Dermis microvascular lymphatic vessel endothelial cell (primary cell): Measurements from ENCODE around the gene FAM177B. TPM values are rescaled to one million over a fixed set of nuclear protein-coding genes. Genes with fewer than 3 reads are reported as not detected.

Experiments used
- DNase-seq, 2 donors: peaks; one replicate each; pipeline versions ENCODE4 v3.0.0 to v3.0.0-alpha.2; 2010; ENCODE audit warnings: low read depth in 2 of 2
- total RNA-seq: library from RNA; depleted of rRNA; stranded (reverse); fragments of >200 nt; gene quantifications from 2 replicates; pipeline ENCODE4 v1.2.1, GENCODE V29; 2014

Gene FAM177B
- not detected in 2 replicates for total RNA-seq

- DNase-seq: no peak
Observed at GRCh38 chr1:222736972-222737371, at the start of gene FAM177B. Gene FAM177B (plus strand): TSS chr1:222737202. CDS start chr1:222746546, 9,344 bp downstream.

DNA sequence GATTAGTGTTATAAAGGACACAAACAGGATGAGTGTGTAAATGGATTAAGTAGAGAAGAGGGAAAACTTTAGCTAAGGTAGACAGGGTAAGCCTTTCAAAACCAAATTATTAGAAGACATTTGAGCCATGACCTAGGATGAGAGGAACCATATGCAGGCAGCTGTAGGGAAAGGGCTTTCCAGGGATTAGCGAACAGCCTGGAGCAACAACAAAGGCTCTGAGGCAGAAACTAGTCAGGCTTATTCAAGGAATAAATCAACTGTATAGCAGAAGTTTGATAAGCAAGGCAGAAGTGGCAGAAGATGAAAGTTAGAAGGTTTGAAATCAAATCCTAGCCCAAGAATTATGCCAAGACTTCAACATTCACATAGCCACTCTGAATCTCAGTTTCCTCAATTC, 46.0 kb upstream of the FAM177B start:
- no peak for DNase-seq

DNA sequence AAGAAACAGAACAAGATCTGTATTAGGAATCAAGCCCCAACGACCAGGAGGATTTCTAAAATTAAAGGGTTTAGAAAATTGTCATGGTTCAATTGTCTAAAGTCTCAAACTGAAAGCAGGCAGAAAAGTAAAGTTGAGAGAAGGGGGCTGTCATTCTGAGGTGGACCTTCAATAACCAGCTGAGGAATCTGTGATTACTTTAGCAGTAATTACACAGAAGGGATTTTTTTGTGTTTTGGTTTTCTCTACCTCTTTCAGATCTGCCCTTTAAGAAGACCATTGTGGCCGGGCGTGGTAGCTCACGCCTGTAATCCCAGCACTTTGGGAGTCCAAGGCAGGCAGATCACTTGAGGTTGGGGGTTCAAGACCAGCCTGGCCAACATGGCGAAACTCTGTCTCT, 42.1 kb upstream of the FAM177B start:
- DNase-seq: no peak

DNA sequence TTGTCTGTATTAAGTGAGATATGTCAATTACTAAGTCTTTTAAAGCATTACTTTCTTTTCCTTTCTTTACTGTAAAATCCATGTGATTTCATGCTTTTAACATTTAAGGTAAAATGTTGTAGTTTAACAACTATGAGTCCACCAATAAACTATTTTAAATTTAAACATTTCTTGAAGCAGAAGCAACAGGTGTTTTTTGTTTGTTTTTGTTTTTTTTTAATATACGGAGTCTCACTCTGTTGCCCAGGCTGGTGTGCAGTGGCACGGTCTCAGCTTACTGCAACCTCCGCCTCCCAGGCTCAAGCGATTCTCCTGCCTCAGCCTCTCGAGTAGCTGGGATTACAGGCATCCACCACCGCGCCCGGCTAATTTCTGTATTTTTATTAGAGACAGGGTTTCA, 40.3 kb upstream of the FAM177B start:
- DNase-seq: no peak

- no peak for DNase-seq
Observed at GRCh38 chr1:222697203-222697602, 39.8 kb upstream of the FAM177B start.

- DNase-seq: no peak
Observed at GRCh38 chr1:222697826-222698225, 39.2 kb upstream of the FAM177B start.

DNA sequence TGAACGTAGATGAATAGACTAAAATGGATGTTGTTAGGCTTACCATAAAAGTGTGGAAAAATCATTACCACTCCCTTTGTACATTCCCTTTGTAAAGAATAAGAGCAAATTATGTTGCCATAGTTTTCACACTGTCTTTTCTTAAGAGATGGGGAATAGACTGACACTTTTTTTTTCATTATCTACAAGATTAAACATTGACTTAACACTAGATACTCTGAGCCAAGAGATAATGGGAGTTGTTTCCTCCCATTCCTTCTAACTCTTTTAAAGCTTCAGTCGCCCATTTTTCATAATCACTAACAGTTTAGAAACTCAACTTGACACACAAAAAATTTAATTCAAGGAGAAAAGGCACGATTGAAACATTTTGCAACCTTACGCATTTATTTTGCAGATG, 34.8 kb upstream of the FAM177B start:
- DNase-seq: no peak

DNA sequence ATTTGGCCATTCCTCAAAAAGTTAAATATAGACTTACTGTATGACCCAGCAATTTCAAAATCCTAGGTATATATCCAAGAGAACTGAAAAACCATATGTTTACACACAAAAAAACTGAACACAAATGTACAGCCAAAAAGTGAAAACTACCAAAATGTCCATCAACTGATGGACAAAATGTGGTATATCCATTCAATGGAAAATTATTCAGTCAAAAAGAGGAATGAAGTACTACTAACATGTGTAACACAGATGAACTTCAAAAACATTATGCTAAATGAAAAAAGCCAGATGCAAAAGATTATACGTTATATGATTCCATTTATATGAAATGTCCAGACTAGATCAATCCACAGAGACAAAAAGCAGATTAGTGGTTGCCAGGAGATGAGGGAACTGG, 32.7 kb upstream of the FAM177B start:
- DNase-seq: no peak

DNA sequence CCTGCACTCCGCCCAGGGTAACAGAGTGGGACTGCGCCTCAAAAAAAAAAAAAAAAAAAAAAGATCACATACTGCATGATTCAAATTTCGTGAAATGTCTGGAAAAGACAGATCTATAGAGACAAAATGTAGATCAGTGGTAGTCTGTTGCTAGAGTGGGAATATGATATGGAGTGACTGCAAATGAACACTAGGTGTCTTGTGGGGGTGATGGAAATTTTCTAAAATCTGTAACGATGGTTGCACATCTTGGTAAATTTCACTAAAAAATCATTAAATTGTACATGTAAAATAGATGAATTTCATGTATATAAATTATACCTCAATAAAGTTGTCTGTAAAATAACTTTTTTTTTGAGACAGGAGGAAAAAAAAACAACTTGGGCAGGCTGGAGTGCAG, 30.2 kb upstream of the FAM177B start:
- no peak for DNase-seq

GRCh38 chr1:222709700-222710153, 27.3 kb upstream of the FAM177B start:
- DNase-seq: no peak

DNA sequence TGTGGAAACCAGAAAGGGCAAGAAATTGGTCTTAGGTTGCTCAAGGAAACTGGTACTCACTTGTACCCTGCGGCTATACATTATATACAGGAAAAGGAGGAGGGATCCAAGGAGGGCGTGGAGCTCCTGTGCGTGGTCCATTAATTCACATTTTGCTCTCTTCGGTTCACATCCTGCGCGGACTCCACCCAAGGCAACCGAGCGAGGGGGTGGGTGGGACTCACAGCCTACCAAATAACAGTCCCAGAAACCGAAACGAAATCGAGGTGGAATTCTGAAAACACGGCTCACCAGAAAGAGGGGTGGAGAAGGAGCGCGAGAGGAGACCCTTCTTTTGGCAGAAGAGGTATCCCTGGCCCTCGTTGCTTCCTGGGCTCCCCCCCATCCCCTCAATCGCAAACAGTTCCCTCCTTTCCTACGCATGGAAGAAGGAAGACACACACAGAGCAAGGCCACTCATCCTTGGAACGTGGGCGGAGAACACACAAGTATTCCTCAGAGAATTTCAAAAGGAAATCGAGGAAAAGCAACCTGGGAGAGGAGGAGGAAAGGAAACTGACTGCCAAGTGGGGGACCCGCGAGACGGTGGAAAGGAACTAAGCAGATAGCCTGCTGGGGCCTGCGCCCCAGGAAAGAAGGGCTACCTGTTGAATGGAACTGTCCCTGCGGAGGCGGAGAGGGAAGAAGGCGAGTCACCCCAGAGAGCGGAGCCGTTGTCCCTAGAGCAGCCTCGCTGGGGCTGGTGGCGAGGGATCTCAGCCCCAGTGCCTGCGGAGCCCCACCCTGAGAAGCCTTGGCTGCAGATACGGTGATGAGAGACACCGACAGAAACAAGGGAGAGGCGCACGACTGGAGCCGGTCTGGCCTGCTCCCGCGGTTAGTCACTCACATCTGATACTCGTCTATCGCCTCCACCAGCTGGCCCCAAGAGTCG, 25.4 kb upstream of the FAM177B start:
- DNase-seq: peak; percentile 16 to 68

- DNase-seq: peak; percentile 58 to 85
Observed at GRCh38 chr1:222712253-222713090, 24.5 kb upstream of the FAM177B start, which contains the start of the genes AIDA and BROX. Gene AIDA (minus strand): TSS chr1:222712491. CDS start chr1:222712317, 174 bp downstream. Gene BROX (plus strand): TSS chr1:222712564. CDS start chr1:222715700, 3,136 bp downstream.

DNA sequence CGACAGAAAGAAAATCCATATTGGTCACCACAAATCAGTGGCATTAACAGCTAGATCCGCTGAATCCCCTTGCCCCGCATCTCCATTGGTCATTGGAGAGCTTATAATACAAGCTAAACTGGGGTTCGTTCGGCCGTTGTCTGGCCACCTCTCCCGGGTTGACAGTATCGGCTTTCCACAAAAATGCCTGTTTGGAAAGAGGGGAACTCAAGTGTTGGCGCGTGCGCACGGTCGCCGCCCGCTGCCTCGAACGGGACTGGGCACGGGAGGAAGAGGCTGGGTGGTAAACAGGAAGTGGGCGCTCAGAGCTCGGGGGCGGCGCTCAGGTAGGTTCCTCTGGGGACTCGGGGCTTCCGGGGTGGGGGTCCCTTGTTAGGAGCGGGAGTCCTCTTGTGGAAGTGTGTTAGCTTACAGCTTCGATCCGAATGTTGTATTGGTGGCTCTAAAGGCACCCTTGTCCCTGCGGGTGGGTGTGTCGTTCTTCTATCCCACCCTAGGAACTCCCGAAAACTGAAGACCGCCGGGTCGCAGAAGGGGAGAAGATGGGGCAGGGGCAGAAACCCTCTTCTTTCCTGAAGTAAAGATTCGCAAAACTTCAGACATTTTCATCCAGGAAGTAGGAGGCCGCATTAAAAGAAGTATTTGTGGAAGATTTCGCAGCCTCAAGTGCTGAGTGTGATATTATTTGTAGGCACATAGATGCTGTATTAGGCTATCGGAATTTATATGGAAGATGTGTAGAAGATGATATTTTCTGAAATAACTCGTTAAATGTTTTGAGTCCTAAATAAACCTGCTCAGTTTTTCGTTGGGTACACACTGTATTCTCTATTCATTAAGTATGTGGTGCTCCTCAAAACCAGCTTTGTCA, 23.7 kb upstream of the FAM177B start:
- DNase-seq: peak; percentile 93 to 97

DNA sequence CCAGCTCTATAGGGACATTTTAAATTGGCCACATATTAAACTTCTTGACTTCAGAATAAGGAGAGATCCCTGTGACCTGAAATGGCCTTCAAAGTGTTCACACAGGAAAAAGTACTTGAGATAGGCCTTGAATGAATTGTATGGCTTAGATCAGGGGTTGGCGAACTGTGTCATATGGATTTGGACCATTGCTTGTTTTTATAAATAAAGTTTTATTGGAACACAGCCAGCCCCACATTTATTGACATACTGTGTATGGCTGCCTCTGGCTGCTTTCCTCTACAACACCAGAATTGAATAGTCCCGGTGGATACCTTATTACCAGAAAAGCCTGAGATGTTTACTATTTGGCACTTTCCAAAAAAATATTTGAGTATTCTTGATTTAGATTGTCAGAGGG, 20.6 kb upstream of the FAM177B start:
- no peak for DNase-seq

- no peak for DNase-seq
Observed at GRCh38 chr1:222728746-222729145, 8.3 kb upstream of the FAM177B start.

GRCh38 chr1:222730866-222731265, 6.1 kb upstream of the FAM177B start:
- DNase-seq: no peak

DNA sequence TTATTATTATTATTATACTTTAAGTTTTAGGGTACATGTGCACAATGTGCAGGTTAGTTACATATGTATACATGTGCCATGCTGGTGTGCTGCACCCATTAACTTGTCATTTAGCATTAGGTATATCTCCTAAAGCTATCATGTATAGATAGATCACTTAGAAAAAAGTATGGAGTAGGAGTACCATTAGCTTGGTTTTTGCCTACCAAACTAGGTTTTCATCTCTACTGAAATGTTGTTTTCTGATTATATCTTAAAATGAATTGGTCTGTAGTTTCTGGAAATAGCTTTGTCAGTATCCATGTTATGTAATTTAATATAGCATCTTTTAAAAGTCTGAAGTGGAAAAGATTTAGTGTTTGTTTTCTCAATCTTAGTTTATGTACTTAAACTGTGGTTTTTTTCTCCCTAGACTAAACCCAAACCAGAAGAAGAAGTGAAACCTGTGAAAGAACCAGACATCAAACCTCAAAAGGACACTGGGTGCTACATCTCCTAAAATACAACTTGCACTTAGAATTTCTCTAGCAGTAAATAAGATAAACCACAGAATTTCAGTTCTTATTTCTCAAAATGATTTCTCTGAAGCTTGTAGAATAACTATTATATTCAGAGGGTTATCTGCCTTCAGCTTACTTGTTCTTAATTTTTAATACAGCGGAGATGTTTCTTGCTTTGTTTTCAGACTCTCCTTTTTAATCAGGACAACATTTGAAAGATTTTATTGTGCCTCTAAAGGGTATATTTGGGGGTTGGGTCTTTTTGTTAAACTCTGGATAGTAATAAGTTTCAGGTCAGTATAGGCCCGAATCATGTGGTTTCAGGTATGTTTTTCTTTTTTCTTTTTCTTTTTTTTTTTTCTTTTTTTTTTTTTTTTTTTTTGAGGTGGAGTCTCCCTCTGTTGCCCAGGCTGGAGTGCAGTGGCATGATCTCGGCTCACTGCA, 4.5 kb upstream of the FAM177B start:
- DNase-seq: no peak

- no peak for DNase-seq
Observed at GRCh38 chr1:222734740-222735139, 2.3 kb upstream of the FAM177B start.

GRCh38 chr1:222736470-222736869, 532 bp upstream of the FAM177B start:
- no peak for DNase-seq

GRCh38 chr1:222739465-222739864, 2.5 kb downstream of the FAM177B start:
- DNase-seq: no peak
